SK-N-MC (cell line): Measurements from ENCODE around the gene PEX11B.

Experiments used
- EZH2 ChIP-seq: fragments of 200-600 bp; sonication (generic); IDR thresholded peaks from one replicate; pipeline ENCODE4 v1.6.1; 2017; ENCODE audit warnings: antibody characterized with exemption
- FOXP2 ChIP-seq: optimal IDR thresholded peaks from 2 replicates; pipeline ENCODE3; 2011; ENCODE audit warnings: mild to moderate bottlenecking, moderate library complexity; ENCODE audit not compliant: insufficient read depth; ENCODE audit errors: extremely low read length, control extremely low read depth
- POLR2AphosphoS5 ChIP-seq: IDR thresholded peaks from 2 replicates; pipeline ENCODE4 v1.6.1; 2012; ENCODE audit warnings: mild to moderate bottlenecking, low read depth, low read length, borderline replicate concordance

GRCh38 chr1:145955436-145955835 lies 36.9 kb upstream of the PEX11B start:
- TF ChIP-seq EZH2 (no peak), POLR2AphosphoS5 (no peak), FOXP2 (no peak)
